ENCODE measurements around the gene AIM2. TPM values are rescaled to one million over a fixed set of nuclear protein-coding genes. Genes with fewer than 3 reads are reported as not detected.

The AIM2 gene
- total and polyA plus RNA-seq, 10 of the 15 experiments (the other 5 are each of a cell fraction or from before 2014, with no cell fraction given) = 7.9 to 35.7 (median 12.8) TPM

- no TSS peak for BruUV-seq (replicated peaks)
- H3K9ac ChIP-seq (ENCODE audit: control insufficient read depth, insufficient read depth, low read length) = no peak overlapping the region
- no peak overlapping the region for H3K4me2 ChIP-seq (ENCODE audit: control insufficient read depth, insufficient read depth)
- H3K4me3 ChIP-seq = no peak overlapping the region
- intact Hi-C loops (cut with micrococcal nuclease; ENCODE audit: unreplicated experiment) = no loop called here
- peaks cover 11% of the 10 kb centered on the region for H3K4me1 ChIP-seq (ENCODE audit: control insufficient read depth, insufficient read depth, low read length)
- ChIA-PET SMC1A (ENCODE audit: uncharacterized antibody, unreplicated experiment) (interaction anchor here (0.7 kb wide), 1 partner anchor 1505 kb away, joined by 3 read pairs; no protein-coding TSS in a partner anchor), POLR2A (interaction anchor here (0.7 kb wide), 1 partner anchor 8 kb away, joined by 3 read pairs; no protein-coding TSS in a partner anchor), RAD21 (ENCODE audit: unreplicated experiment) (no interaction called here), CTCF (interaction anchor here (1.1 to 1.7 kb wide), 3 partner anchors 9 to 14 kb away, joined by 3 to 5 read pairs (median 4); no protein-coding TSS in a partner anchor)
- ATAC-seq = no peak
- WGBS (ENCODE audit: insufficient coverage, insufficient replicate concordance, low lambda C conversion rate, missing lambda C conversion rate) = 91% methylated on average over 1 of the region's 1 CpG
- DNase-seq (ENCODE audit: low read depth, low spot score) = no peak
- TF ChIP-seq KAT2A (conservative IDR thresholded peaks at IDR 0.05; ENCODE audit: control insufficient read depth, low read depth, low read length) = no peak
- no peak for TF ChIP-seq POLR2AphosphoS5 (IDR thresholded peaks at IDR 0.05; ENCODE audit: low read length)
- no peak for TF ChIP-seq IRF5 (IDR thresholded peaks at IDR 0.05; ENCODE audit: borderline replicate concordance)
- no peak for TF ChIP-seq SIN3A (IDR thresholded peaks at IDR 0.05; ENCODE audit: low read depth, low read length)
- TF ChIP-seq REST (IDR thresholded peaks at IDR 0.05; ENCODE audit: low read depth, low read length) = no peak
- TF ChIP-seq NBN (IDR thresholded peaks at IDR 0.05) = no peak
- TF ChIP-seq NR2F1 (conservative IDR thresholded peaks at IDR 0.05) = no peak
- no peak for TF ChIP-seq MYB (IDR thresholded peaks at IDR 0.05; ENCODE audit: borderline replicate concordance, low read depth, low read length)
- H3K27ac ChIP-seq (ENCODE audit: control insufficient read depth, insufficient read depth) = no peak overlapping the region
- in situ Hi-C loops (cut with MboI) = no loop called here
- H3K27me3 ChIP-seq (replicated peaks in 1 of 2; ENCODE audit: control insufficient read depth in 2 of 2, insufficient read depth in 2 of 2, low read length in 1 of 2) = no peaks in the 10 kb centered on the region
- H3K79me2 ChIP-seq (ENCODE audit: control insufficient read depth, insufficient read depth, low read length) = no peaks in the 10 kb centered on the region
- no peak overlapping the region for H2AFZ ChIP-seq (ENCODE audit: control insufficient read depth, low read depth, low read length)
- no peaks in the 10 kb centered on the region for H4K20me1 ChIP-seq (ENCODE audit: control insufficient read depth, insufficient read depth)
- H3K36me3 ChIP-seq (ENCODE audit: control insufficient read depth in 2 of 2, insufficient read depth in 2 of 2, low read length in 1 of 2) = no peaks in the 10 kb centered on the region
- no peak for FAIRE-seq
- no peaks in the 10 kb centered on the region for H3K9me3 ChIP-seq (replicated peaks; ENCODE audit: control insufficient read depth, insufficient read depth, low read length)
These were observed 5.1 kb upstream of the AIM2 start for GRCh38 chr1:159081626-159082025.

All from GM12878 (cell line).